ENCODE measurements around the gene HAUS8. TPM values are rescaled to one million over a fixed set of nuclear protein-coding genes. Genes with fewer than 3 reads are reported as not detected.

HAUS8 gene
- total and polyA plus RNA-seq, 2 of the 13 experiments (the other 11 are each of a cell fraction or from before 2014, with no cell fraction given): 7.8 to 17.5 TPM

GRCh38 chr19:17045907-17046502 is 29.2 kb downstream of the HAUS8 start (continued):
- TF ChIP-seq RFXAP (CRISPR knock-in tag; IDR thresholded peaks at IDR 0.05; ENCODE audit: borderline replicate concordance): no peak
- TF ChIP-seq MAFK (conservative IDR thresholded peaks at IDR 0.05 in 1 of 2, IDR thresholded peaks at IDR 0.05 in 1 of 2; ENCODE audit: low read length in 2 of 2): no peak
- TF ChIP-seq PHB2 (IDR thresholded peaks at IDR 0.05; ENCODE audit: partially characterized antibody): no peak
- TF ChIP-seq ZNF44 (CRISPR knock-in tag; IDR thresholded peaks at IDR 0.05): no peak
- TF ChIP-seq MATR3 (CRISPR knock-in tag; IDR thresholded peaks at IDR 0.05): no peak
- no peak for TF ChIP-seq ZNF382 (CRISPR knock-in tag; IDR thresholded peaks at IDR 0.05; ENCODE audit: borderline replicate concordance)

GRCh38 chr19:17043744-17044143 is 31.5 kb downstream of the HAUS8 start:
- BruUV-seq (replicated peaks): no TSS peak
- no peak overlapping the region for H3K27ac ChIP-seq (ENCODE audit: extremely low read length, insufficient read depth, low read length)
- ChIA-PET POLR2A (no interaction called here), CTCF (ENCODE audit: low intra/inter-chr PET ratio, low total read pairs) (no interaction called here)
- no peak overlapping the region for H3K4me3 ChIP-seq (replicated peaks in 1 of 3; ENCODE audit: insufficient read depth in 1 of 3, low read depth in 2 of 3, low read length in 3 of 3)
- H3K4me1 ChIP-seq (ENCODE audit: insufficient read depth, low read length): peaks cover 14% of the 10 kb centered on the region; the same call in 1 of the 2 replicates
- H3K27me3 ChIP-seq (ENCODE audit: control insufficient read depth in 1 of 2, insufficient read depth in 2 of 2, low read length in 2 of 2): peaks cover 2 to 3% of the 10 kb centered on the region in 2 experiments; a peak in 2 of 5 replicates
- ATAC-seq (no peak), DNase-seq (ENCODE audit: low spot score) (no peak), FAIRE-seq (no peak)
- H2AFZ ChIP-seq (ENCODE audit: low read length): no peak overlapping the region
- WGBS (ENCODE audit: low lambda C conversion rate): 25% methylated on average over 2 of the region's 7 CpGs
- no peak overlapping the region for H3K9ac ChIP-seq (ENCODE audit: insufficient read depth, low read depth, low read length)
- H3K79me2 ChIP-seq (ENCODE audit: insufficient read depth, low read length): no peaks in the 10 kb centered on the region
- in situ Hi-C loops (cut with HindIII; ENCODE audit: extremely low pct_ligation_motif_present, low pct_unique_long_range_greater_than_20kb): no loop called here
- intact Hi-C loops (cut with micrococcal nuclease; ENCODE audit: unreplicated experiment): no loop called here
- TF ChIP-seq ZNF7 (CRISPR knock-in tag; IDR thresholded peaks at IDR 0.05) (no peak), RNF2 (conservative IDR thresholded peaks at IDR 0.05; ENCODE audit: low read depth) (no peak), MAFG (CRISPR knock-in tag; IDR thresholded peaks at IDR 0.05) (no peak), ZNF256 (CRISPR knock-in tag; conservative IDR thresholded peaks at IDR 0.05) (no peak), ASH2L (IDR thresholded peaks at IDR 0.05; ENCODE audit: insufficient read length, low read depth, low read length) (no peak)
- no peak overlapping the region for H3K4me2 ChIP-seq (ENCODE audit: low read depth, low read length)
- H3K9me3 ChIP-seq (ENCODE audit: low read length): no peaks in the 10 kb centered on the region
- H4K20me1 ChIP-seq (ENCODE audit: insufficient read depth, low read length): no peaks in the 10 kb centered on the region
- H3K36me3 ChIP-seq (replicated peaks in 1 of 2; ENCODE audit: control insufficient read depth in 1 of 2, insufficient read depth in 2 of 2, low read length in 2 of 2): 0 out of 5 replicates have a peak, but pooled peaks cover 0 to 4% of the 10 kb centered on the region in 2 experiments

All from HepG2 (cell line).